ENCODE results near the gene PTPRM. TPM values are rescaled to one million over a fixed set of nuclear protein-coding genes. Genes with fewer than 3 reads are reported as not detected.

Gene PTPRM
- total RNA-seq, 1 donor from 2014 or later = 11.5 TPM

- DNase-seq = no peak
- Mint-ChIP-seq H3K36me3 (ENCODE audit: low read depth) (no peaks in the 10 kb centered on the region), H3K4me1 (no peaks in the 10 kb centered on the region), H3K27ac (no peak overlapping the region), H3K4me3 (no peak overlapping the region), H3K9me3 (peaks cover 12% of the 10 kb centered on the region), H3K27me3 (no peaks in the 10 kb centered on the region)
- intact Hi-C loops (cut with micrococcal nuclease) = no loop called here
Observed at GRCh38 chr18:7847357-7848053, 280.4 kb downstream of the PTPRM start.

- no peak overlapping the region for H3K27ac Mint-ChIP-seq
- H3K27me3 Mint-ChIP-seq = no peaks in the 10 kb centered on the region
- no peak for DNase-seq
- H3K36me3 Mint-ChIP-seq (ENCODE audit: low read depth) = no peaks in the 10 kb centered on the region
- no peak overlapping the region for H3K4me3 Mint-ChIP-seq
- H3K9me3 Mint-ChIP-seq = peaks cover 12% of the 10 kb centered on the region
- no peaks in the 10 kb centered on the region for H3K4me1 Mint-ChIP-seq
- intact Hi-C loops (cut with micrococcal nuclease) = no loop called here
Observed at GRCh38 chr18:7848054-7848412, 280.9 kb downstream of the PTPRM start.

- Mint-ChIP-seq H3K27me3 (no peaks in the 10 kb centered on the region), H3K9me3 (peaks cover 4% of the 10 kb centered on the region), H3K36me3 (ENCODE audit: low read depth) (no peaks in the 10 kb centered on the region), H3K27ac (no peak overlapping the region), H3K4me1 (no peaks in the 10 kb centered on the region), H3K4me3 (no peak overlapping the region)
- intact Hi-C loops (cut with micrococcal nuclease) = no loop called here
- DNase-seq = no peak
Observed at GRCh38 chr18:7850446-7850845, 283.3 kb downstream of the PTPRM start.

GRCh38 chr18:7855028-7855427 lies 287.9 kb downstream of the PTPRM start:
- H3K9me3 Mint-ChIP-seq = no peaks in the 10 kb centered on the region

GRCh38 chr18:7855671-7856070 lies 288.6 kb downstream of the PTPRM start:
- H3K4me1 Mint-ChIP-seq = no peaks in the 10 kb centered on the region
- no peaks in the 10 kb centered on the region for H3K27me3 Mint-ChIP-seq
- no peak for DNase-seq
- no peak overlapping the region for H3K4me3 Mint-ChIP-seq
- intact Hi-C loops (cut with micrococcal nuclease) = no loop called here
- H3K9me3 Mint-ChIP-seq = no peaks in the 10 kb centered on the region
- H3K27ac Mint-ChIP-seq = no peak overlapping the region
- H3K36me3 Mint-ChIP-seq (ENCODE audit: low read depth) = no peaks in the 10 kb centered on the region

More at GRCh38 chr18:7855028-7855427, 287.9 kb downstream of the PTPRM start:
- Mint-ChIP-seq H3K36me3 (ENCODE audit: low read depth) (no peaks in the 10 kb centered on the region), H3K27me3 (no peaks in the 10 kb centered on the region), H3K27ac (no peak overlapping the region), H3K4me1 (no peaks in the 10 kb centered on the region), H3K4me3 (no peak overlapping the region)
- intact Hi-C loops (cut with micrococcal nuclease) = no loop called here
- DNase-seq = no peak

- intact Hi-C loops (cut with micrococcal nuclease) = no loop called here
- H3K4me1 Mint-ChIP-seq = no peaks in the 10 kb centered on the region
- no peaks in the 10 kb centered on the region for H3K9me3 Mint-ChIP-seq
- no peaks in the 10 kb centered on the region for H3K36me3 Mint-ChIP-seq (ENCODE audit: low read depth)
- no peak for DNase-seq
- H3K4me3 Mint-ChIP-seq = no peak overlapping the region
- no peak overlapping the region for H3K27ac Mint-ChIP-seq
- no peaks in the 10 kb centered on the region for H3K27me3 Mint-ChIP-seq
Observed at GRCh38 chr18:7856116-7856515, 289.0 kb downstream of the PTPRM start.

GRCh38 chr18:7856733-7857132 lies 289.6 kb downstream of the PTPRM start:
- intact Hi-C loops (cut with micrococcal nuclease) = no loop called here
- Mint-ChIP-seq H3K27me3 (no peaks in the 10 kb centered on the region), H3K4me3 (no peak overlapping the region), H3K36me3 (ENCODE audit: low read depth) (no peaks in the 10 kb centered on the region), H3K9me3 (no peaks in the 10 kb centered on the region), H3K4me1 (no peaks in the 10 kb centered on the region), H3K27ac (no peak overlapping the region)
- no peak for DNase-seq

GRCh38 chr18:7857562-7857961 lies 290.4 kb downstream of the PTPRM start:
- no peaks in the 10 kb centered on the region for H3K4me1 Mint-ChIP-seq
- H3K27ac Mint-ChIP-seq = no peak overlapping the region
- no peaks in the 10 kb centered on the region for H3K36me3 Mint-ChIP-seq (ENCODE audit: low read depth)

GRCh38 chr18:7859122-7859521 lies 292.0 kb downstream of the PTPRM start:
- H3K27ac Mint-ChIP-seq = no peak overlapping the region
- H3K4me1 Mint-ChIP-seq = no peaks in the 10 kb centered on the region
- H3K4me3 Mint-ChIP-seq = no peak overlapping the region
- DNase-seq = no peak
- intact Hi-C loops (cut with micrococcal nuclease) = no loop called here
- H3K9me3 Mint-ChIP-seq = no peaks in the 10 kb centered on the region
- H3K27me3 Mint-ChIP-seq = no peaks in the 10 kb centered on the region
- no peaks in the 10 kb centered on the region for H3K36me3 Mint-ChIP-seq (ENCODE audit: low read depth)

More at GRCh38 chr18:7857562-7857961, 290.4 kb downstream of the PTPRM start:
- DNase-seq = no peak
- Mint-ChIP-seq H3K27me3 (no peaks in the 10 kb centered on the region), H3K9me3 (no peaks in the 10 kb centered on the region), H3K4me3 (no peak overlapping the region)
- intact Hi-C loops (cut with micrococcal nuclease) = no loop called here

GRCh38 chr18:7870266-7870665 lies 303.1 kb downstream of the PTPRM start:
- DNase-seq = no peak
- intact Hi-C loops (cut with micrococcal nuclease) = no loop called here
- Mint-ChIP-seq H3K27me3 (no peaks in the 10 kb centered on the region), H3K36me3 (ENCODE audit: low read depth) (no peaks in the 10 kb centered on the region), H3K9me3 (no peaks in the 10 kb centered on the region), H3K4me1 (no peaks in the 10 kb centered on the region), H3K4me3 (no peak overlapping the region), H3K27ac (no peak overlapping the region)

GRCh38 chr18:7870855-7871254 lies 303.7 kb downstream of the PTPRM start:
- no peak for DNase-seq
- Mint-ChIP-seq H3K27me3 (no peaks in the 10 kb centered on the region), H3K36me3 (ENCODE audit: low read depth) (no peaks in the 10 kb centered on the region), H3K9me3 (no peaks in the 10 kb centered on the region), H3K27ac (no peak overlapping the region), H3K4me1 (no peaks in the 10 kb centered on the region), H3K4me3 (no peak overlapping the region)
- intact Hi-C loops (cut with micrococcal nuclease) = no loop called here

GRCh38 chr18:7871560-7872456 lies 304.7 kb downstream of the PTPRM start:
- no peaks in the 10 kb centered on the region for H3K27me3 Mint-ChIP-seq
- H3K36me3 Mint-ChIP-seq (ENCODE audit: low read depth) = no peaks in the 10 kb centered on the region
- H3K9me3 Mint-ChIP-seq = no peaks in the 10 kb centered on the region
- no peak overlapping the region for H3K27ac Mint-ChIP-seq
- no peak overlapping the region for H3K4me3 Mint-ChIP-seq
- no peak for DNase-seq
- intact Hi-C loops (cut with micrococcal nuclease) = no loop called here
- no peaks in the 10 kb centered on the region for H3K4me1 Mint-ChIP-seq

GRCh38 chr18:7872569-7872968 lies 305.5 kb downstream of the PTPRM start:
- H3K4me3 Mint-ChIP-seq = no peak overlapping the region
- intact Hi-C loops (cut with micrococcal nuclease) = no loop called here
- no peak overlapping the region for H3K27ac Mint-ChIP-seq
- H3K4me1 Mint-ChIP-seq = no peaks in the 10 kb centered on the region
- no peaks in the 10 kb centered on the region for H3K27me3 Mint-ChIP-seq
- H3K36me3 Mint-ChIP-seq (ENCODE audit: low read depth) = no peaks in the 10 kb centered on the region
- no peak for DNase-seq
- no peaks in the 10 kb centered on the region for H3K9me3 Mint-ChIP-seq

- H3K9me3 Mint-ChIP-seq = no peaks in the 10 kb centered on the region
- intact Hi-C loops (cut with micrococcal nuclease) = no loop called here
- H3K36me3 Mint-ChIP-seq (ENCODE audit: low read depth) = no peaks in the 10 kb centered on the region
- no peak overlapping the region for H3K27ac Mint-ChIP-seq
- no peak for DNase-seq
- no peak overlapping the region for H3K4me3 Mint-ChIP-seq
- no peaks in the 10 kb centered on the region for H3K27me3 Mint-ChIP-seq
- H3K4me1 Mint-ChIP-seq = no peaks in the 10 kb centered on the region
Observed at GRCh38 chr18:7873316-7873715, 306.2 kb downstream of the PTPRM start.

Data from activated CD4-positive, alpha-beta T cell treated with anti-CD3 and anti-CD28 coated beads, Interleukin-2, amount 10 ng/mL, durations not matched to agents 24 days and 14 days (primary cell).